Neutrophil (primary cell): ENCODE data around the gene CLCN5.
"Not testable (repeated sequence)": the region's sequence is repeated elsewhere in the genome, so short reads cannot be mapped to it uniquely, and the experiment has no call there.

Experiments used
- H3K27ac ChIP-seq: fragments of 200-600 bp; sonication (generic); 2 replicates; pipeline ENCODE4 v1.5.1; 2016; ENCODE audit warnings: mild to moderate bottlenecking, moderate library complexity
- H3K27me3 ChIP-seq: fragments of 200-600 bp; sonication (generic); 2 replicates; pipeline ENCODE4 v1.6.0; 2016; ENCODE audit warnings: mild to moderate bottlenecking
- H3K36me3 ChIP-seq: fragments of 200-600 bp; sonication (generic); 2 replicates; pipeline ENCODE4 v1.5.1; 2017
- H3K4me1 ChIP-seq, 2 experiments: fragments of 200-600 bp in 1 of 2; sonication (generic) in 1 of 2; 1 replicate in 1 of 2; 2 replicates in 1 of 2; pipeline versions ENCODE4 v1.5.1 to v1.6.1; 2013 to 2016; ENCODE audit warnings: low read depth in 1 of 2, low read length in 1 of 2, mild to moderate bottlenecking in 1 of 2, moderate library complexity in 1 of 2; ENCODE audit not compliant: control insufficient read depth in 1 of 2, insufficient read depth in 1 of 2
- H3K4me3 ChIP-seq, 2 experiments: fragments of 200-600 bp in 1 of 2; sonication (generic) in 1 of 2; 1 replicate in 1 of 2; 2 replicates in 1 of 2; pipeline ENCODE4 v1.5.1; 2013 to 2016; ENCODE audit warnings: low read depth in 1 of 2, low read length in 1 of 2, mild to moderate bottlenecking in 1 of 2, moderate library complexity in 1 of 2
- H3K9me3 ChIP-seq: fragments of 200-600 bp; sonication (generic); 2 replicates; pipeline ENCODE4 v1.5.1; 2016
- TF ChIP-seq, protein P1 (sequence below): fragments of 200-600 bp; sonication (generic); IDR thresholded peaks from 2 replicates; pipeline ENCODE4 v1.5.1; 2016; ENCODE audit warnings: antibody characterized with exemption

CLCN5 gene

DNA sequence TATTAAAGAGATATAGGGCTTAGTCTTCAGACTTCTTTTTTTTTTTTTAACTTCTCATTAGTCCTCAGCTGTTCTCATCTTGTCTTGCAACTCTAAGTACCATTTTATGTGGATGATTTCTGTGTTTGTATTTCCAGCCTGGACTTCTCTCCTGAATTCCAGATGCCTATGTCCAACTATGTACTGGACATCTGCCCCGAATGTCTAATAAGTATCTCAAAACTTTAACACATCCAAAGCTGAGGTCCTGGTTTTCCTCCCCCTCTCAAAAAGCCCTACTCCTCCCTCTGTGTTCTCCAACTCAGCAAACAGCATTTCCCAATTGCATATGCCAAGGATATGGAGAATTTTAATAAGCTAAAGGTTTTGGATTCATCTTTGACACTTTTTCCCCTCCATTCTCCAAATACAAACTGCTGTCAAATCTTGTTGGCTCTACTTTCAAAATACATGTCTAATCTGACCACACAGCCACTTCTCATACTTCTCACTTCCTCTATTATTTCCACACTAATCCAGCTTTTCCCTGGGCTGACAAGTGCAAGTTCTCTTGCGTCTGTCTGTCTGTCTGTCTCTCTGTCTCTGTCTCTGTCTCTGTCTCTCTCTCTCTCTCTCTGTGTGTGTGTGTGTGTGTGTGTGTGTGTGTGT lies 79.8 kb downstream of the CLCN5 start:
- TF ChIP-seq, protein P1, sequence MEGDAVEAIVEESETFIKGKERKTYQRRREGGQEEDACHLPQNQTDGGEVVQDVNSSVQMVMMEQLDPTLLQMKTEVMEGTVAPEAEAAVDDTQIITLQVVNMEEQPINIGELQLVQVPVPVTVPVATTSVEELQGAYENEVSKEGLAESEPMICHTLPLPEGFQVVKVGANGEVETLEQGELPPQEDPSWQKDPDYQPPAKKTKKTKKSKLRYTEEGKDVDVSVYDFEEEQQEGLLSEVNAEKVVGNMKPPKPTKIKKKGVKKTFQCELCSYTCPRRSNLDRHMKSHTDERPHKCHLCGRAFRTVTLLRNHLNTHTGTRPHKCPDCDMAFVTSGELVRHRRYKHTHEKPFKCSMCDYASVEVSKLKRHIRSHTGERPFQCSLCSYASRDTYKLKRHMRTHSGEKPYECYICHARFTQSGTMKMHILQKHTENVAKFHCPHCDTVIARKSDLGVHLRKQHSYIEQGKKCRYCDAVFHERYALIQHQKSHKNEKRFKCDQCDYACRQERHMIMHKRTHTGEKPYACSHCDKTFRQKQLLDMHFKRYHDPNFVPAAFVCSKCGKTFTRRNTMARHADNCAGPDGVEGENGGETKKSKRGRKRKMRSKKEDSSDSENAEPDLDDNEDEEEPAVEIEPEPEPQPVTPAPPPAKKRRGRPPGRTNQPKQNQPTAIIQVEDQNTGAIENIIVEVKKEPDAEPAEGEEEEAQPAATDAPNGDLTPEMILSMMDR: no peak
- no peaks in the 10 kb centered on the region for H3K4me1 ChIP-seq
- no peak overlapping the region for H3K4me3 ChIP-seq
- no peaks in the 10 kb centered on the region for H3K27me3 ChIP-seq
- H3K27ac ChIP-seq: no peak overlapping the region
- H3K36me3 ChIP-seq: no peaks in the 10 kb centered on the region
- no peaks in the 10 kb centered on the region for H3K9me3 ChIP-seq

DNA sequence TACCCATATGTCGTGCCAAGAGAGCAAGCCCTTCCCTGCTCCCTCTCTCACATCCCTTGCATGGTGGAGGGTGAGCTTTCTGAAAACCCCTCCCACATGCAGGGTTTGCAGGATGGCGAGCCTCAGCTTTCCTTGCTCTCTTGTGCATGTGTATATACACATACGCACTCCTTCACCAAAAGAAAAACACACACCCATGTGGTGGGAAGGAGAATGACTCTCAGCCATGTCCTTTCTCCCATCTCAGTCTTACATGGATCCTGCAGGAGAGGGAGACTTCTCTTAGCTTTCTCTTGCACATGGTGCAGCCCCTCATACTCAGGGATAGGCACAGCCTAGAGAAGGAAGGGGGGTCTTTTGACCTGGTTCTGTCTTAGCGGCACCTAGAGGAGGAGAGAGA lies 81.1 kb downstream of the CLCN5 start:
- no peak overlapping the region for H3K27ac ChIP-seq
- no peaks in the 10 kb centered on the region for H3K9me3 ChIP-seq
- no peak overlapping the region for H3K4me3 ChIP-seq
- H3K36me3 ChIP-seq: no peaks in the 10 kb centered on the region
- no peaks in the 10 kb centered on the region for H3K27me3 ChIP-seq
- TF ChIP-seq, protein P1: no peak
- H3K4me1 ChIP-seq: no peaks in the 10 kb centered on the region

DNA sequence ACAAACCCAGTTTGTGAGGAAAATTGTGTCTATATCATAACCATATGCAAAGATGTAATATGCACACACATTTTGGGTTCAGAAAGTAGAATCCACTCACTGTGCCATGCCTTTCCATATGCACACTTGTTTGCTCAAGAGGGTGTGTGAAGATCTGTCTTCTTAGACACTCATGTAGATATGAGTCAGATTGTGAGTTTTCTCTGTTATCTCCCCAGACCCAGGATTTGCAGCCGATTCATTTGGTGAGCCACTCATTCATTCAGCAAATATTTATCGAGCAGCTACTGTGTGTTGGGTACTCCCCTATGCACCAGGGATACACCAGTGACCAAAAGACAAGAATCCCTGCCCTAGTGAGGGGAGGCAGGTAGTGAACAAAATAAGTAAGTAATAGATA lies 81.5 kb downstream of the CLCN5 start:
- H3K4me1 ChIP-seq: no peaks in the 10 kb centered on the region
- no peak overlapping the region for H3K4me3 ChIP-seq
- no peak overlapping the region for H3K27ac ChIP-seq
- H3K27me3 ChIP-seq: no peaks in the 10 kb centered on the region
- no peaks in the 10 kb centered on the region for H3K36me3 ChIP-seq
- H3K9me3 ChIP-seq: no peaks in the 10 kb centered on the region
- TF ChIP-seq, protein P1: no peak

DNA sequence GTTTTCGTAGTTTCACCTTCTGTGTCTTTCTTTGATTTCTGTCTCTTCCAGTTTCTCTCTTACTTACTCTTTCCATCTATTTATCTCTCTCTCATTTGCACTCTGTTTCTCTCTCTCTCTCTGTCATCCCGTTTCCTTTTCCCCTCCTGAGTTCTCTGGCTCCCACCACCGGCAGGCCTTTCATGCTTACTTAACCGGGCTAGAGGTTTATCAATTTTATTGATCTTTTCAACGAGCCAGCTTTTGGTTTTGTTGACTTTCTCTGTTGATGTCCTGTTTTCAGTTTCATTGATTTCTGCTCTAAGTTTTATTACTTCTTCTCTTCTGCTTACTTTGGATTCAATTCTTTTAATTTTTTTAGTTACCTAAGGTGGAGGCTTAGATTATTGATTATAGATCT lies 103.2 kb downstream of the CLCN5 start:
- not testable (repeated sequence) for H3K9me3 ChIP-seq, H3K27ac ChIP-seq, H3K4me3 ChIP-seq, H3K4me1 ChIP-seq, H3K36me3 ChIP-seq, H3K27me3 ChIP-seq

DNA sequence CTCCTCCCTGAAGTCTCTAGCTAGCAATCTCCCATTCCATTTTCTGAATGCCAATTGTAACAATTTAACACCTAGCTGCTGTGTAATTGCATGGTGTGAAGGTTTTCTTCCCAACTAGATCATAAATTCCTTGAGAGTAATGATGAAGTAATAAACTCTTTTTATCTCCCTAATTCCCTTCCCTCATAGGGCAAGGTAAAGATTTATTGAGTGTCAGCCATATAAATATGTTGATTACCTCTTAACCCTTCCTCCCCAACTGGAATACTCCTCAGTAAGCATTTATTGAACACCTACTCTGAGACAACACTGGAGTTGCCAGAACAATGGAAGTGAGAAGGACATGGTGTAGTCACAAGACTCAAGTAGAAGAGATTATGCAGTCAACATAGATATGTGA lies 112.7 kb downstream of the CLCN5 start:
- Histone ChIP-seq H3K36me3 (no peaks in the 10 kb centered on the region), H3K4me3 (no peak overlapping the region), H3K27ac (no peak overlapping the region), H3K9me3 (no peaks in the 10 kb centered on the region), H3K27me3 (no peaks in the 10 kb centered on the region), H3K4me1 (no peaks in the 10 kb centered on the region)
- TF ChIP-seq, protein P1: no peak

DNA sequence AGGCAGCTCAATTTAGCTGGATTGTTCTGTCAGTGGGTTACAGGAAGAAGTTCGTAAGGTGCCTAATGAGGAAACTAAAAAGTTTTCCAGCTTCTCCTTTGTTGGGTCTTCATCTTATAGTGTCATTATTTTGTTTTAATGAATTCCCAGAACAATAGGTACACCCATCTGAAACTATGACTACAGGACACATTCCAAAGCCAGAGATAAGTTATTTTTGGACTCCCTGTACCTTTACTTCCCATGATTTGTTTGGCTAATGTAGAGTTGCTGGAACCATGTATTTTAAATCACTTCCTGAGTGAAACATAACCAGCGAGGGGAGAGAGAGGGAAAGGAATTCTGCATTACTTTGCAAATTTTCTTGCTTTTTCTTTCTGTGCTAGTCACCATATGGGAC lies 114.0 kb downstream of the CLCN5 start:
- H3K9me3 ChIP-seq: no peaks in the 10 kb centered on the region
- no peaks in the 10 kb centered on the region for H3K4me1 ChIP-seq
- TF ChIP-seq, protein P1: no peak
- H3K27ac ChIP-seq: no peak overlapping the region
- no peaks in the 10 kb centered on the region for H3K27me3 ChIP-seq
- H3K4me3 ChIP-seq: no peak overlapping the region
- H3K36me3 ChIP-seq: no peaks in the 10 kb centered on the region
